HepG2 (cell line): ENCODE data around the gene DAB1. TPM values are rescaled to one million over a fixed set of nuclear protein-coding genes. Genes with fewer than 3 reads are reported as not detected.

Experiments
- ATAC-seq: fragments of 200-7000 bp; cut with Tn5 transposase; 3 replicates; pipeline ENCODE4 v1.9.1; 2020; ENCODE audit warnings: mild to moderate bottlenecking, moderate library complexity
- BruUV-seq: library from RNA; stranded (reverse); fragments of 400-500 nt; replicated peaks from 2 replicates; lab custom pipeline; 2021; lab: Mats Ljungman, UMichigan
- CTCF ChIA-PET: fragments of 300-600 bp; formaldehyde crosslinking; extraction: SDS; loops from one replicate; lab custom pipeline; 2021; ENCODE audit warnings: low total read pairs, inconsistent platforms, low intra/inter-chr PET ratio; lab: Yijun Ruan, JAX
- POLR2A ChIA-PET: fragments of 350-600 bp; sonication (Branson Sonifier 250); formaldehyde crosslinking; loops from one replicate; lab custom pipeline; 2020; ENCODE audit warnings: antibody characterized with exemption, inconsistent platforms; lab: Yijun Ruan, JAX
- DNase-seq: peaks from one replicate; pipeline ENCODE4 v3.0.0-alpha.2; 2015; ENCODE audit warnings: low spot score
- FAIRE-seq: peaks from 3 replicates; lab custom pipeline; 2011; peaks lifted over from hg19 to GRCh38; lab: Jason Lieb, UNC
- H2AFZ ChIP-seq: one replicate; pipeline ENCODE4 v1.6.1; 2011; ENCODE audit warnings: low read length, inconsistent platforms
- H3K27ac ChIP-seq: fragments of 300-600 bp; 3 replicates; pipeline ENCODE4 v1.8.0; 2011; ENCODE audit warnings: mixed run types, mild to moderate bottlenecking, mixed read lengths, low read length, inconsistent platforms; ENCODE audit not compliant: insufficient read depth; ENCODE audit errors: extremely low read length
- H3K27me3 ChIP-seq, 2 experiments: fragments of 200-600 bp in 1 of 2; 2 replicates in 1 of 2; 3 replicates in 1 of 2; pipeline versions ENCODE4 v1.6.0 to v1.8.0; 2011; ENCODE audit warnings: low read length in 2 of 2, mild to moderate bottlenecking in 2 of 2, moderate library complexity in 2 of 2, inconsistent platforms in 1 of 2; ENCODE audit not compliant: insufficient read depth in 2 of 2, control insufficient read depth in 1 of 2
- H3K36me3 ChIP-seq, 2 experiments: fragments of 200-600 bp in 1 of 2; replicated peaks in 1 of 2; 2 replicates in 1 of 2; 3 replicates in 1 of 2; pipeline versions ENCODE4 v1.5.1 to v1.8.0; 2011; ENCODE audit warnings: low read length in 2 of 2, inconsistent platforms in 1 of 2; ENCODE audit not compliant: insufficient read depth in 2 of 2, control insufficient read depth in 1 of 2
- H3K4me1 ChIP-seq: 2 replicates; pipeline ENCODE4 v1.5.1; 2012; ENCODE audit warnings: low read length, inconsistent platforms; ENCODE audit not compliant: insufficient read depth
- H3K4me2 ChIP-seq: 2 replicates; pipeline ENCODE4 v1.6.0; 2011; ENCODE audit warnings: low read depth, low read length, inconsistent platforms
- H3K4me3 ChIP-seq, 3 experiments: fragments of 200-600 bp in 1 of 3; sonication (generic), shearing (Covaris generic) in 1 of 3; replicated peaks in 1 of 3; 2 replicates each; pipeline ENCODE4 v1.5.1; 2011 to 2016; ENCODE audit warnings: low read length in 3 of 3, inconsistent platforms in 2 of 3, low read depth in 2 of 3, mild to moderate bottlenecking in 2 of 3, control low read depth in 1 of 3, mixed read lengths in 1 of 3; ENCODE audit not compliant: insufficient read depth in 1 of 3
- H3K79me2 ChIP-seq: one replicate; pipeline ENCODE4 v1.6.1; 2011; ENCODE audit warnings: low read length, inconsistent platforms; ENCODE audit not compliant: insufficient read depth
- H3K9ac ChIP-seq: 2 replicates; pipeline ENCODE4 v1.6.0; 2011; ENCODE audit warnings: mild to moderate bottlenecking, low read depth, low read length, inconsistent platforms; ENCODE audit not compliant: insufficient read depth
- H3K9me3 ChIP-seq: 2 replicates; pipeline ENCODE4 v1.5.1; 2012; ENCODE audit warnings: mild to moderate bottlenecking, low read length
- H4K20me1 ChIP-seq: 2 replicates; pipeline ENCODE4 v1.6.0; 2011; ENCODE audit warnings: inconsistent platforms, mild to moderate bottlenecking, low read length, moderate library complexity; ENCODE audit not compliant: insufficient read depth
- CAMTA2 ChIP-seq: sonication (generic); formaldehyde crosslinking; IDR thresholded peaks from 2 replicates; pipeline ENCODE4 v1.4.0; 2020; ENCODE audit warnings: mild to moderate bottlenecking, missing genetic modification reagents, borderline replicate concordance
- HOXA5 ChIP-seq: sonication (generic); formaldehyde crosslinking; IDR thresholded peaks from 2 replicates; pipeline ENCODE4 v1.4.0; 2020; ENCODE audit warnings: missing genetic modification reagents
- MED8 ChIP-seq: sonication (generic); formaldehyde crosslinking; IDR thresholded peaks from 2 replicates; pipeline ENCODE4 v1.8.1; 2023; ENCODE audit warnings: mild to moderate bottlenecking, missing genetic modification reagents; ENCODE audit not compliant: insufficient replicate concordance
- MXI1 ChIP-seq: IDR thresholded peaks from 3 replicates; pipeline ENCODE4 v1.6.1; 2012; ENCODE audit warnings: low read depth, low read length, inconsistent platforms, borderline replicate concordance
- RCOR2 ChIP-seq: IDR thresholded peaks from 2 replicates; pipeline ENCODE4 v1.6.1; 2016; ENCODE audit warnings: missing biosample characterization, missing genetic modification reagents
- TEAD2 ChIP-seq: sonication (generic); formaldehyde crosslinking; IDR thresholded peaks from 2 replicates; pipeline ENCODE4 v1.9.0; 2021; ENCODE audit warnings: missing genetic modification reagents
- TMF1 ChIP-seq: sonication (generic); formaldehyde crosslinking; IDR thresholded peaks from 2 replicates; pipeline ENCODE4 v1.8.1; 2022; ENCODE audit warnings: low read depth, missing genetic modification reagents
- ZNF205 ChIP-seq: IDR thresholded peaks from 2 replicates; pipeline ENCODE4 v1.6.1; 2018; ENCODE audit warnings: missing biosample characterization, missing genetic modification reagents
- ZNF296 ChIP-seq: sonication (generic); formaldehyde crosslinking; conservative IDR thresholded peaks from 2 replicates; pipeline ENCODE4 v1.5.0; 2020; ENCODE audit warnings: mild to moderate bottlenecking, missing genetic modification reagents
- ZNF549 ChIP-seq: sonication (generic); formaldehyde crosslinking; IDR thresholded peaks from 2 replicates; pipeline ENCODE4 v1.5.0; 2020; ENCODE audit warnings: missing genetic modification reagents
- WGBS: methylation state at CpG from one replicate; pipeline ENCODE4 v1.1.6; 2017; ENCODE audit warnings: low lambda C conversion rate; 5-methylcytosine and 5-hydroxymethylcytosine counted together
- in situ Hi-C: cut with HindIII; loops from 2 replicates; pipeline ENCODE4 v1.10.0; 2017; ENCODE audit warnings: low pct_unique_long_range_greater_than_20kb; ENCODE audit not compliant: extremely low pct_ligation_motif_present
- intact Hi-C: fragments of 100-400 bp; cut with micrococcal nuclease; formaldehyde crosslinking; loops from one replicate; pipeline ENCODE4 v1.10.0; 2022; ENCODE audit not compliant: unreplicated experiment
- polyA plus RNA-seq, 8 experiments: library from polyadenylated mRNA; depleted of rRNA in 3 of 8; stranded (reverse) in 7 of 8; unstranded in 1 of 8; fragments of >200 nt; fragmentation: Illumina TruSeq in 4 of 8; extraction: Trizol in 4 of 8; gene quantifications; 2 replicates each; pipeline versions ENCODE4 v1.2.1 to v1.2.3, GENCODE V29; 2011 to 2016; ENCODE audit warnings: low read depth in 4 of 8, missing spikeins in 1 of 8, mixed read lengths in 1 of 8; ENCODE audit not compliant: insufficient read depth in 1 of 8
- total RNA-seq, 5 experiments: library from RNA; depleted of rRNA; stranded (reverse); fragments of >200 nt; fragmentation: Illumina TruSeq; extraction: Trizol; gene quantifications; 2 replicates each; pipeline ENCODE4 v1.2.3, GENCODE V29; 2016; ENCODE audit warnings: low read depth in 1 of 5
- TF ChIP-seq, protein P1 (sequence below): sonication (generic); formaldehyde crosslinking; IDR thresholded peaks from 2 replicates; pipeline ENCODE4 v1.5.0; 2020; ENCODE audit warnings: missing genetic modification reagents
- TF ChIP-seq, protein P2 (sequence below): fragments of 450-650 bp; IDR thresholded peaks from 2 replicates; pipeline ENCODE4 v1.6.1; 2017; ENCODE audit warnings: mild to moderate bottlenecking
- TF ChIP-seq, protein P3 (sequence below): sonication (generic); formaldehyde crosslinking; IDR thresholded peaks from 2 replicates; pipeline ENCODE4 v1.5.0; 2020; ENCODE audit warnings: mild to moderate bottlenecking, missing genetic modification reagents, borderline replicate concordance
- TF ChIP-seq, protein P4 (sequence below): sonication (generic); formaldehyde crosslinking; IDR thresholded peaks from 2 replicates; pipeline ENCODE4 v1.5.0; 2020; ENCODE audit warnings: missing genetic modification reagents
- TF ChIP-seq, protein P5 (sequence below): IDR thresholded peaks from 2 replicates; pipeline ENCODE4 v1.6.1; 2016; ENCODE audit warnings: control low read depth

DAB1 gene
- total and polyA plus RNA-seq, 2 of the 13 experiments (the other 11 are each of a cell fraction or from before 2014, with no cell fraction given) = 0.04 to 0.13 TPM

DNA sequence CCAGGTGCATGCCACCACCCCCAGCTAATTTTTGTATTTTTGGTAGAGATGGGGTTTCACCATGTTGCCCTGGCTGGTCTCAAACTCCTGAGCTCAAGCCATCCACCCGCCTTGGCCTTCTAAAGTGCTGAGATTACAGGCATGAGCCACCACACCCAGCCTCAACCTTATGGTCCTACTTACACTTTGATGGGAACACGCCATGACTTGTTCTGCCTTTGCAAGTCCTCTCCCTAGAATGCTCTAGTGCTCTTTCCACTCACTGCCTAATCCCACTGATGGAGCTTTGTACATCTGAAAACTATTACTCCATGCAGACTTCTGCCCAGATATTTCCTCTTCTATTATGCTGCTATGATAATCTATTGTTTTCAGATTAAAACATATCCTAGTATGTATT is 174.3 kb downstream of the DAB1 start:
- no peak overlapping the region for H3K4me3 ChIP-seq
- no peaks in the 10 kb centered on the region for H4K20me1 ChIP-seq
- no peaks in the 10 kb centered on the region for H3K36me3 ChIP-seq
- no peaks in the 10 kb centered on the region for H3K4me1 ChIP-seq
- ChIA-PET CTCF (no interaction called here), POLR2A (no interaction called here)
- H3K27me3 ChIP-seq = no peaks in the 10 kb centered on the region
- DNase-seq (no peak), ATAC-seq (no peak), FAIRE-seq (no peak)
- in situ Hi-C loops = no loop called here
- H3K79me2 ChIP-seq = no peaks in the 10 kb centered on the region
- no peak overlapping the region for H3K9ac ChIP-seq
- H3K27ac ChIP-seq = no peak overlapping the region
- 33% methylated on average over 2 of the region's 2 CpGs for WGBS
- no peak overlapping the region for H3K4me2 ChIP-seq
- no peak overlapping the region for H2AFZ ChIP-seq
- peaks cover 8% of the 10 kb centered on the region; the same call in 1 of the 2 replicates for H3K9me3 ChIP-seq
- BruUV-seq = no TSS peak
- intact Hi-C loops = no loop called here
- TF ChIP-seq, protein P1, sequence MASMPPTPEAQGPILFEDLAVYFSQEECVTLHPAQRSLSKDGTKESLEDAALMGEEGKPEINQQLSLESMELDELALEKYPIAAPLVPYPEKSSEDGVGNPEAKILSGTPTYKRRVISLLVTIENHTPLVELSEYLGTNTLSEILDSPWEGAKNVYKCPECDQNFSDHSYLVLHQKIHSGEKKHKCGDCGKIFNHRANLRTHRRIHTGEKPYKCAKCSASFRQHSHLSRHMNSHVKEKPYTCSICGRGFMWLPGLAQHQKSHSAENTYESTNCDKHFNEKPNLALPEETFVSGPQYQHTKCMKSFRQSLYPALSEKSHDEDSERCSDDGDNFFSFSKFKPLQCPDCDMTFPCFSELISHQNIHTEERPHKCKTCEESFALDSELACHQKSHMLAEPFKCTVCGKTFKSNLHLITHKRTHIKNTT = no peak
- TF ChIP-seq ZNF296 (no peak), ZNF549 (CRISPR knock-in tag) (no peak), RCOR2 (CRISPR knock-in tag) (no peak), MXI1 (no peak), ZNF205 (CRISPR knock-in tag) (no peak), CAMTA2 (CRISPR knock-in tag) (no peak), HOXA5 (CRISPR knock-in tag) (no peak), TMF1 (CRISPR knock-in tag) (no peak), TEAD2 (CRISPR knock-in tag) (no peak), MED8 (CRISPR knock-in tag) (no peak)
- TF ChIP-seq, protein P2, sequence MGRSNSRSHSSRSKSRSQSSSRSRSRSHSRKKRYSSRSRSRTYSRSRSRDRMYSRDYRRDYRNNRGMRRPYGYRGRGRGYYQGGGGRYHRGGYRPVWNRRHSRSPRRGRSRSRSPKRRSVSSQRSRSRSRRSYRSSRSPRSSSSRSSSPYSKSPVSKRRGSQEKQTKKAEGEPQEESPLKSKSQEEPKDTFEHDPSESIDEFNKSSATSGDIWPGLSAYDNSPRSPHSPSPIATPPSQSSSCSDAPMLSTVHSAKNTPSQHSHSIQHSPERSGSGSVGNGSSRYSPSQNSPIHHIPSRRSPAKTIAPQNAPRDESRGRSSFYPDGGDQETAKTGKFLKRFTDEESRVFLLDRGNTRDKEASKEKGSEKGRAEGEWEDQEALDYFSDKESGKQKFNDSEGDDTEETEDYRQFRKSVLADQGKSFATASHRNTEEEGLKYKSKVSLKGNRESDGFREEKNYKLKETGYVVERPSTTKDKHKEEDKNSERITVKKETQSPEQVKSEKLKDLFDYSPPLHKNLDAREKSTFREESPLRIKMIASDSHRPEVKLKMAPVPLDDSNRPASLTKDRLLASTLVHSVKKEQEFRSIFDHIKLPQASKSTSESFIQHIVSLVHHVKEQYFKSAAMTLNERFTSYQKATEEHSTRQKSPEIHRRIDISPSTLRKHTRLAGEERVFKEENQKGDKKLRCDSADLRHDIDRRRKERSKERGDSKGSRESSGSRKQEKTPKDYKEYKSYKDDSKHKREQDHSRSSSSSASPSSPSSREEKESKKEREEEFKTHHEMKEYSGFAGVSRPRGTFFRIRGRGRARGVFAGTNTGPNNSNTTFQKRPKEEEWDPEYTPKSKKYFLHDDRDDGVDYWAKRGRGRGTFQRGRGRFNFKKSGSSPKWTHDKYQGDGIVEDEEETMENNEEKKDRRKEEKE = no peak
- TF ChIP-seq, protein P3, sequence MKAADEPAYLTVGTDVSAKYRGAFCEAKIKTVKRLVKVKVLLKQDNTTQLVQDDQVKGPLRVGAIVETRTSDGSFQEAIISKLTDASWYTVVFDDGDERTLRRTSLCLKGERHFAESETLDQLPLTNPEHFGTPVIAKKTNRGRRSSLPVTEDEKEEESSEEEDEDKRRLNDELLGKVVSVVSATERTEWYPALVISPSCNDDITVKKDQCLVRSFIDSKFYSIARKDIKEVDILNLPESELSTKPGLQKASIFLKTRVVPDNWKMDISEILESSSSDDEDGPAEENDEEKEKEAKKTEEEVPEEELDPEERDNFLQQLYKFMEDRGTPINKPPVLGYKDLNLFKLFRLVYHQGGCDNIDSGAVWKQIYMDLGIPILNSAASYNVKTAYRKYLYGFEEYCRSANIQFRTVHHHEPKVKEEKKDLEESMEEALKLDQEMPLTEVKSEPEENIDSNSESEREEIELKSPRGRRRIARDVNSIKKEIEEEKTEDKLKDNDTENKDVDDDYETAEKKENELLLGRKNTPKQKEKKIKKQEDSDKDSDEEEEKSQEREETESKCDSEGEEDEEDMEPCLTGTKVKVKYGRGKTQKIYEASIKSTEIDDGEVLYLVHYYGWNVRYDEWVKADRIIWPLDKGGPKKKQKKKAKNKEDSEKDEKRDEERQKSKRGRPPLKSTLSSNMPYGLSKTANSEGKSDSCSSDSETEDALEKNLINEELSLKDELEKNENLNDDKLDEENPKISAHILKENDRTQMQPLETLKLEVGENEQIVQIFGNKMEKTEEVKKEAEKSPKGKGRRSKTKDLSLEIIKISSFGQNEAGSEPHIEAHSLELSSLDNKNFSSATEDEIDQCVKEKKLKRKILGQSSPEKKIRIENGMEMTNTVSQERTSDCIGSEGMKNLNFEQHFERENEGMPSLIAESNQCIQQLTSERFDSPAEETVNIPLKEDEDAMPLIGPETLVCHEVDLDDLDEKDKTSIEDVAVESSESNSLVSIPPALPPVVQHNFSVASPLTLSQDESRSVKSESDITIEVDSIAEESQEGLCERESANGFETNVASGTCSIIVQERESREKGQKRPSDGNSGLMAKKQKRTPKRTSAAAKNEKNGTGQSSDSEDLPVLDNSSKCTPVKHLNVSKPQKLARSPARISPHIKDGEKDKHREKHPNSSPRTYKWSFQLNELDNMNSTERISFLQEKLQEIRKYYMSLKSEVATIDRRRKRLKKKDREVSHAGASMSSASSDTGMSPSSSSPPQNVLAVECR = no peak
- TF ChIP-seq, protein P4, sequence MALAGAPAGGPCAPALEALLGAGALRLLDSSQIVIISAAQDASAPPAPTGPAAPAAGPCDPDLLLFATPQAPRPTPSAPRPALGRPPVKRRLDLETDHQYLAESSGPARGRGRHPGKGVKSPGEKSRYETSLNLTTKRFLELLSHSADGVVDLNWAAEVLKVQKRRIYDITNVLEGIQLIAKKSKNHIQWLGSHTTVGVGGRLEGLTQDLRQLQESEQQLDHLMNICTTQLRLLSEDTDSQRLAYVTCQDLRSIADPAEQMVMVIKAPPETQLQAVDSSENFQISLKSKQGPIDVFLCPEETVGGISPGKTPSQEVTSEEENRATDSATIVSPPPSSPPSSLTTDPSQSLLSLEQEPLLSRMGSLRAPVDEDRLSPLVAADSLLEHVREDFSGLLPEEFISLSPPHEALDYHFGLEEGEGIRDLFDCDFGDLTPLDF (CRISPR knock-in tag) = no peak
- TF ChIP-seq, protein P5, sequence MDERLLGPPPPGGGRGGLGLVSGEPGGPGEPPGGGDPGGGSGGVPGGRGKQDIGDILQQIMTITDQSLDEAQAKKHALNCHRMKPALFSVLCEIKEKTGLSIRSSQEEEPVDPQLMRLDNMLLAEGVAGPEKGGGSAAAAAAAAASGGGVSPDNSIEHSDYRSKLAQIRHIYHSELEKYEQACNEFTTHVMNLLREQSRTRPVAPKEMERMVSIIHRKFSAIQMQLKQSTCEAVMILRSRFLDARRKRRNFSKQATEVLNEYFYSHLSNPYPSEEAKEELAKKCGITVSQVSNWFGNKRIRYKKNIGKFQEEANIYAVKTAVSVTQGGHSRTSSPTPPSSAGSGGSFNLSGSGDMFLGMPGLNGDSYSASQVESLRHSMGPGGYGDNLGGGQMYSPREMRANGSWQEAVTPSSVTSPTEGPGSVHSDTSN = no peak
